Measurements from ENCODE around the gene HRH1.

DNA sequence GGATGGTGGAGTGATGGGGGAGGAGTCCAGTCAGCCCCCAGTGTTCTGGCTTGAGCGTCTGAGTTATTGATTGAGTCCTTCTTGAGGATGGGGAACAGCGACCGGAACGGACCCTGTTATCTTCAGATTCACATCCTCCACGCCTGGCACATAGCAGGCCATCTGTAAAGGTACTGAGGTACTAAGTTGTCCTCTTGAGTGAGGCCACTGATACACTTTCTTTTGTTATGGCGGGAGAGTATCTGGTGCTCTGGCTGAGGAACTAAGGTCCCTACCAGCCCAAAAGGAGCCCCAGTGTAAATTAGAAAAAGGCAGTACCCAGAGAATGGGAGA is 16.7 kb upstream of the HRH1 start:
- TF ChIP-seq POLR2A (IDR thresholded peaks at IDR 0.05; ENCODE audit: low read depth, low read length) (no peak), POU2F2 (IDR thresholded peaks at IDR 0.05; ENCODE audit: low read depth, low read length) (no peak), POLR2AphosphoS5 (IDR thresholded peaks at IDR 0.05; ENCODE audit: low read depth, low read length) (no peak), TAF1 (IDR thresholded peaks at IDR 0.05; ENCODE audit: low read depth, low read length) (no peak), PAX5 (IDR thresholded peaks at IDR 0.05; ENCODE audit: insufficient read depth, low read length, severe bottlenecking) (no peak)
